ENCODE data around the gene ENTHD1. TPM values are rescaled to one million over a fixed set of nuclear protein-coding genes. Genes with fewer than 3 reads are reported as not detected.

The ENTHD1 gene
- total RNA-seq, 1 donor, result not detected

- no peak overlapping the region for H3K4me3 ChIP-seq (ENCODE audit: insufficient read depth, low read length)
- H2AFZ ChIP-seq (ENCODE audit: low read length), result no peak overlapping the region
- no peak for DNase-seq (ENCODE audit: insufficient read length, low spot score, missing footprints)
- TF ChIP-seq, protein P1, sequence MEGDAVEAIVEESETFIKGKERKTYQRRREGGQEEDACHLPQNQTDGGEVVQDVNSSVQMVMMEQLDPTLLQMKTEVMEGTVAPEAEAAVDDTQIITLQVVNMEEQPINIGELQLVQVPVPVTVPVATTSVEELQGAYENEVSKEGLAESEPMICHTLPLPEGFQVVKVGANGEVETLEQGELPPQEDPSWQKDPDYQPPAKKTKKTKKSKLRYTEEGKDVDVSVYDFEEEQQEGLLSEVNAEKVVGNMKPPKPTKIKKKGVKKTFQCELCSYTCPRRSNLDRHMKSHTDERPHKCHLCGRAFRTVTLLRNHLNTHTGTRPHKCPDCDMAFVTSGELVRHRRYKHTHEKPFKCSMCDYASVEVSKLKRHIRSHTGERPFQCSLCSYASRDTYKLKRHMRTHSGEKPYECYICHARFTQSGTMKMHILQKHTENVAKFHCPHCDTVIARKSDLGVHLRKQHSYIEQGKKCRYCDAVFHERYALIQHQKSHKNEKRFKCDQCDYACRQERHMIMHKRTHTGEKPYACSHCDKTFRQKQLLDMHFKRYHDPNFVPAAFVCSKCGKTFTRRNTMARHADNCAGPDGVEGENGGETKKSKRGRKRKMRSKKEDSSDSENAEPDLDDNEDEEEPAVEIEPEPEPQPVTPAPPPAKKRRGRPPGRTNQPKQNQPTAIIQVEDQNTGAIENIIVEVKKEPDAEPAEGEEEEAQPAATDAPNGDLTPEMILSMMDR (IDR thresholded peaks at IDR 0.05; ENCODE audit: extremely low read depth, low read depth, low read length), result no peak
- H3K27me3 ChIP-seq (ENCODE audit: insufficient read depth, low read length), result peaks cover 8% of the 10 kb centered on the region
- no peaks in the 10 kb centered on the region for H3K36me3 ChIP-seq (ENCODE audit: insufficient read depth, low read length)
- no peak overlapping the region for H3K27ac ChIP-seq (ENCODE audit: low read depth, low read length)
- no peaks in the 10 kb centered on the region for H3K79me2 ChIP-seq (ENCODE audit: insufficient read depth, low read length)
- H3K4me1 ChIP-seq (ENCODE audit: insufficient read depth, low read length), result no peaks in the 10 kb centered on the region
- H3K4me2 ChIP-seq (ENCODE audit: insufficient read depth, low read length), result no peak overlapping the region
- no peaks in the 10 kb centered on the region for H4K20me1 ChIP-seq (ENCODE audit: insufficient read depth, low read length)
- H3K9me3 ChIP-seq (ENCODE audit: low read depth, low read length), result no peaks in the 10 kb centered on the region
These were observed 108.3 kb downstream of the ENTHD1 start for GRCh38 chr22:39785232-39785631.

- Histone ChIP-seq H2AFZ (ENCODE audit: low read length) (no peak overlapping the region), H3K27ac (ENCODE audit: low read depth, low read length) (no peak overlapping the region), H3K79me2 (ENCODE audit: insufficient read depth, low read length) (no peaks in the 10 kb centered on the region), H3K36me3 (ENCODE audit: insufficient read depth, low read length) (no peaks in the 10 kb centered on the region), H3K9me3 (ENCODE audit: low read depth, low read length) (no peaks in the 10 kb centered on the region), H3K4me2 (ENCODE audit: insufficient read depth, low read length) (no peak overlapping the region), H3K27me3 (ENCODE audit: insufficient read depth, low read length) (no peaks in the 10 kb centered on the region), H3K4me3 (ENCODE audit: insufficient read depth, low read length) (no peak overlapping the region), H3K4me1 (ENCODE audit: insufficient read depth, low read length) (no peaks in the 10 kb centered on the region), H4K20me1 (ENCODE audit: insufficient read depth, low read length) (no peaks in the 10 kb centered on the region)
- TF ChIP-seq, protein P1 (IDR thresholded peaks at IDR 0.05; ENCODE audit: extremely low read depth, low read depth, low read length), result no peak
- DNase-seq (ENCODE audit: insufficient read length, low spot score, missing footprints), result no peak
These were observed 115.7 kb downstream of the ENTHD1 start for GRCh38 chr22:39777716-39778454.

DNA sequence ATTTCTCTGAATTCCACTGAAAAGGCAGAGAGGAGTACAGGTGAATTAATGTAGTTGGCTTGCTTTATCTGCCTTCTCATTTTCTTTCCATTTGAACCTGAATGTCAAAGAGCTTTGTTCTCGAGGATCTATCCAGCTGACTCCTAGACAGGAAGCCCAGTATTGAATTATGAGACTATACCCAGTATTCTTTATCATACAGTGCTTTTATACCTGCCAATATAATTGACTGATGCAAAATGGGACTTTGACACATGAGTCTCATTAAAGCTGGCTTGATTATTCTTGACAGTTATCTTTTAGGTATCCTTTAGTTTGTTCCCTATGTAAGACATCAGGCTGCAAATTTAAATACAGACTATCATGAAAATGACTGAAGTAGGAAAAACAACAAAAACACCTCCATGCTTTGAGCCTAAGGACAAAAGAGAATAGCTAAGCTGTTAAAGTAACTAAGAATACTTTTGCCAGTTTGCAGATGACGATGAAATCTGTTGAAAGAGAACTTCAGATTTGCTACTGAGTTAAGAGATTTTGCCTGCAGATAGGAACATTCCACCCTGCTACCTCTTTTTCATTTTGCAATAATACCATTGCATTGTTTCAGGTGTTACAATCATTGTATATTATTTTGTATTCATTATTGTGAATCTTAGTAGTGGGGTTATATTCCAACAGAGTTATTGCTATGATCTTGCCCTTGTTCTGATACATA lies 117.1 kb downstream of the ENTHD1 start:
- no peak overlapping the region for H3K4me2 ChIP-seq (ENCODE audit: insufficient read depth, low read length)
- H3K9me3 ChIP-seq (ENCODE audit: low read depth, low read length), result no peaks in the 10 kb centered on the region
- H4K20me1 ChIP-seq (ENCODE audit: insufficient read depth, low read length), result no peaks in the 10 kb centered on the region
- TF ChIP-seq, protein P1 (IDR thresholded peaks at IDR 0.05; ENCODE audit: extremely low read depth, low read depth, low read length), result no peak
- H3K4me3 ChIP-seq (ENCODE audit: insufficient read depth, low read length), result no peak overlapping the region
- no peaks in the 10 kb centered on the region for H3K79me2 ChIP-seq (ENCODE audit: insufficient read depth, low read length)
- DNase-seq (ENCODE audit: insufficient read length, low spot score, missing footprints), result no peak
- H2AFZ ChIP-seq (ENCODE audit: low read length), result no peak overlapping the region
- H3K4me1 ChIP-seq (ENCODE audit: insufficient read depth, low read length), result no peaks in the 10 kb centered on the region
- H3K36me3 ChIP-seq (ENCODE audit: insufficient read depth, low read length), result no peaks in the 10 kb centered on the region
- H3K27ac ChIP-seq (ENCODE audit: low read depth, low read length), result no peak overlapping the region
- H3K27me3 ChIP-seq (ENCODE audit: insufficient read depth, low read length), result no peaks in the 10 kb centered on the region

GRCh38 chr22:39773976-39774539 lies 119.5 kb downstream of the ENTHD1 start:
- Histone ChIP-seq H3K4me2 (ENCODE audit: insufficient read depth, low read length) (no peak overlapping the region), H3K9me3 (ENCODE audit: low read depth, low read length) (no peaks in the 10 kb centered on the region), H3K27me3 (ENCODE audit: insufficient read depth, low read length) (peaks cover 3% of the 10 kb centered on the region), H3K4me3 (ENCODE audit: insufficient read depth, low read length) (no peak overlapping the region), H3K79me2 (ENCODE audit: insufficient read depth, low read length) (no peaks in the 10 kb centered on the region), H3K36me3 (ENCODE audit: insufficient read depth, low read length) (no peaks in the 10 kb centered on the region), H2AFZ (ENCODE audit: low read length) (no peak overlapping the region), H3K4me1 (ENCODE audit: insufficient read depth, low read length) (no peaks in the 10 kb centered on the region), H3K27ac (ENCODE audit: low read depth, low read length) (no peak overlapping the region), H4K20me1 (ENCODE audit: insufficient read depth, low read length) (no peaks in the 10 kb centered on the region)
- TF ChIP-seq, protein P1 (IDR thresholded peaks at IDR 0.05; ENCODE audit: extremely low read depth, low read depth, low read length), result no peak
- DNase-seq (ENCODE audit: insufficient read length, low spot score, missing footprints), result no peak
